Measurements from ENCODE around the gene GFER. TPM values are rescaled to one million over a fixed set of nuclear protein-coding genes. Genes with fewer than 3 reads are reported as not detected.

The GFER gene
- polyA plus RNA-seq, 1 donor (not counting 4 experiments of a cell fraction or from before 2014, with no cell fraction given) = 12.0 TPM

DNA sequence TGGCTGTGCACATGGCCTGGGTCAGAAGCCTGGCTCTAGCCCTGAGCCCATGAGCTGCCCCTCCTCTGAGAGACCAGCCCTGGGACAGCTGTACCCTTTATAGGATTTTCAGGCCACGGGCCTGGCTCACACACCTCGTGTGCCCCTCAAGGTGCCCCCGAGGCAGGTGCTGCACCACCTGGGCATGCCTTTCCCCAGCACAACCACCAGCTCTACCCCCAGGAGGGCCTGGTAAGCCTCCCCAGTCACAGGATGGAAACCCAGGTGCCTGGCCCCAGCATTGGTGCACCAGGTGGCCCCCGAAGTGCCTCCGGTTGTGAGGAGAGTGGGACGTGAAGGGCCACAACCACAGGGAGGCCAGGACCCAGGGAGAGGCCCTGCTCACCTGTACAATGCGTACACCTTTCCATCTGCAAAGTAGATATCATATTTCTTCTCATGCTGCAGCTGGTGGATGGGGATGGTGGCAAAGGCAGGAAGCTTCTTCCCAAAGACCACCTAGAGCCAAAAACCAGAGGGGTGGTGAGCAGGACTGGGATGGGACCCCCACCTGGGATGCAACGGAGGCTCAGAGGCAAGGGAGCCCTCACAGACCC is 19.3 kb downstream of the GFER start:
- H3K4me2 ChIP-seq (ENCODE audit: control insufficient read depth, extremely low read depth, insufficient read depth, low read depth, low read length) = no peak overlapping the region
- DNase-seq (ENCODE audit: low read depth, low spot score) (no peak), FAIRE-seq (no peak)
- no peak overlapping the region for H2AFZ ChIP-seq (ENCODE audit: control insufficient read depth, low read length)
- no peaks in the 10 kb centered on the region for H3K9me3 ChIP-seq (ENCODE audit: control insufficient read depth, low read depth, low read length)
- dilution Hi-C loops (cut with MboI; ENCODE audit: extremely low pct_ligation_motif_present, low sequenced_read_pairs) = no loop called here
- H3K9ac ChIP-seq (ENCODE audit: control insufficient read depth, extremely low read depth, insufficient read depth, low read length) = no peak overlapping the region
- TF ChIP-seq, protein P1, sequence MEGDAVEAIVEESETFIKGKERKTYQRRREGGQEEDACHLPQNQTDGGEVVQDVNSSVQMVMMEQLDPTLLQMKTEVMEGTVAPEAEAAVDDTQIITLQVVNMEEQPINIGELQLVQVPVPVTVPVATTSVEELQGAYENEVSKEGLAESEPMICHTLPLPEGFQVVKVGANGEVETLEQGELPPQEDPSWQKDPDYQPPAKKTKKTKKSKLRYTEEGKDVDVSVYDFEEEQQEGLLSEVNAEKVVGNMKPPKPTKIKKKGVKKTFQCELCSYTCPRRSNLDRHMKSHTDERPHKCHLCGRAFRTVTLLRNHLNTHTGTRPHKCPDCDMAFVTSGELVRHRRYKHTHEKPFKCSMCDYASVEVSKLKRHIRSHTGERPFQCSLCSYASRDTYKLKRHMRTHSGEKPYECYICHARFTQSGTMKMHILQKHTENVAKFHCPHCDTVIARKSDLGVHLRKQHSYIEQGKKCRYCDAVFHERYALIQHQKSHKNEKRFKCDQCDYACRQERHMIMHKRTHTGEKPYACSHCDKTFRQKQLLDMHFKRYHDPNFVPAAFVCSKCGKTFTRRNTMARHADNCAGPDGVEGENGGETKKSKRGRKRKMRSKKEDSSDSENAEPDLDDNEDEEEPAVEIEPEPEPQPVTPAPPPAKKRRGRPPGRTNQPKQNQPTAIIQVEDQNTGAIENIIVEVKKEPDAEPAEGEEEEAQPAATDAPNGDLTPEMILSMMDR (optimal IDR thresholded peaks at IDR 0.05 in 1 of 3, IDR thresholded peaks at IDR 0.05 in 1 of 3, conservative IDR thresholded peaks at IDR 0.05 in 1 of 3; ENCODE audit: extremely low read depth in 1 of 3, insufficient read depth in 2 of 3, low read length in 3 of 3) = no peak
- TF ChIP-seq EZH2 (IDR thresholded peaks at IDR 0.05; ENCODE audit: low read length) = no peak
- peaks cover 68% of the 10 kb centered on the region for H3K79me2 ChIP-seq (ENCODE audit: control insufficient read depth, insufficient read depth, low read length)
- H3K4me1 ChIP-seq (ENCODE audit: control insufficient read depth, extremely low read depth, insufficient read depth, low read length) = peaks cover 27% of the 10 kb centered on the region
- H3K9me1 ChIP-seq (ENCODE audit: control insufficient read depth, extremely low read depth, insufficient read depth, low read length) = no peaks in the 10 kb centered on the region
- no peaks in the 10 kb centered on the region for H3K27me3 ChIP-seq (ENCODE audit: control insufficient read depth, extremely low read depth, insufficient read depth, low read length)
- no peak overlapping the region for H3K27ac ChIP-seq (ENCODE audit: control insufficient read depth, insufficient read depth, low read length)
- H4K20me1 ChIP-seq (ENCODE audit: control insufficient read depth, extremely low read depth, insufficient read depth, low read length) = peaks cover 58% of the 10 kb centered on the region
- H3K36me3 ChIP-seq (ENCODE audit: control insufficient read depth in 2 of 2, extremely low read depth in 1 of 2, insufficient read depth in 2 of 2, low read length in 2 of 2) = peaks cover 31 to 71% of the 10 kb centered on the region in 2 experiments
- no peak overlapping the region for H3K4me3 ChIP-seq (ENCODE audit: control insufficient read depth in 2 of 3, extremely low read depth in 1 of 3, insufficient read depth in 2 of 3, low read depth in 1 of 3, low read length in 3 of 3)

DNA sequence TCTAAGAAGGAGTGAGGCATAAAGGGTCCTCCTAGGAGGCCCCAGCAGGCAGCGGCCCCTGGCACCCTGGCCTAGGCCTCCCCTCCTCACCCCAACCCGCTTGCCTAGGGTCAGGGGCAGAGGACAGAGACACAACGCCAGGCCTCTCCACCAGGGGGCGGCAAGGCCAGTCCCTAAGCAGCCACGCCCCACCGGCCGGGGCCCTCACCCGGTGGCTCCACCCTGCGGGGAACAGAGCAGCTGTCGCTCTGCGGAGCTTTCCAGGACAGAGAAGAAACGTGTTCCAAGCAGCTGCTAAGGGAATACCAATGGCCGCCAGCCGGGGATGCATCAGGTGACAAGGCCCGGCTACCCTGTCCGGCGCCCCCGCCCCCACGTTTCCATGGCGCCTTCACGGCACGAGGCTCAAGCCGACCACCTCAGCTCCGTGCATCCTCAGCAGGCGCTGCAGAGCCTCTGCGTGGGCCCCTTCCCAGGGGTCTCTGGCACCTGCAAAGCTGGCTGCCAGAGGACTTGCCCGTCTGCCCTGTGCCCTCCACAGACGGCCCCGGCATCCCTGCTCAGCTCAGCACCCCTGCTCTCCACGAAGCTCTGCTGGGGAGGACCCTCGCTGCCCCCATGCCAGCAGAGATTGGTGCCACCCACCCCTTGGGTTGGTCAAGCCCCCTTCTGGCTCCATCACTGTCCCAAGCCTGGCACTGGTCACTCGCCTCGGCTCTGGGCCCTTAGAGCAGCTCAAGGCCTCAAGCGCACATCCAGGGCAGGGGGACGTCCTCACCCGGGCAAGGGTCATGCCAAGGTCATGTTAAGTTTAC is 20.0 kb downstream of the GFER start:
- Histone ChIP-seq H3K36me3 (ENCODE audit: control insufficient read depth in 2 of 2, extremely low read depth in 1 of 2, insufficient read depth in 2 of 2, low read length in 2 of 2) (peaks cover 27 to 74% of the 10 kb centered on the region in 2 experiments), H3K4me2 (ENCODE audit: control insufficient read depth, extremely low read depth, insufficient read depth, low read depth, low read length) (no peak overlapping the region)

More for the DNA sequence above, 20.0 kb downstream of the GFER start:
- dilution Hi-C loops (cut with MboI; ENCODE audit: extremely low pct_ligation_motif_present, low sequenced_read_pairs) = no loop called here
- Histone ChIP-seq H3K9ac (ENCODE audit: control insufficient read depth, extremely low read depth, insufficient read depth, low read length) (no peak overlapping the region), H3K4me1 (ENCODE audit: control insufficient read depth, extremely low read depth, insufficient read depth, low read length) (peaks cover 29% of the 10 kb centered on the region), H3K79me2 (ENCODE audit: control insufficient read depth, insufficient read depth, low read length) (peaks cover 75% of the 10 kb centered on the region), H2AFZ (ENCODE audit: control insufficient read depth, low read length) (no peak overlapping the region), H4K20me1 (ENCODE audit: control insufficient read depth, extremely low read depth, insufficient read depth, low read length) (peaks cover 58% of the 10 kb centered on the region), H3K9me1 (ENCODE audit: control insufficient read depth, extremely low read depth, insufficient read depth, low read length) (no peaks in the 10 kb centered on the region), H3K4me3 (ENCODE audit: control insufficient read depth in 2 of 3, extremely low read depth in 1 of 3, insufficient read depth in 2 of 3, low read depth in 1 of 3, low read length in 3 of 3) (no peak overlapping the region), H3K27me3 (ENCODE audit: control insufficient read depth, extremely low read depth, insufficient read depth, low read length) (no peaks in the 10 kb centered on the region), H3K27ac (ENCODE audit: control insufficient read depth, insufficient read depth, low read length) (no peak overlapping the region), H3K9me3 (ENCODE audit: control insufficient read depth, low read depth, low read length) (no peaks in the 10 kb centered on the region)
- FAIRE-seq (no peak), DNase-seq (ENCODE audit: low read depth, low spot score) (no peak)
- TF ChIP-seq EZH2 (IDR thresholded peaks at IDR 0.05; ENCODE audit: low read length) = no peak
- TF ChIP-seq, protein P1 (optimal IDR thresholded peaks at IDR 0.05 in 1 of 3, IDR thresholded peaks at IDR 0.05 in 1 of 3, conservative IDR thresholded peaks at IDR 0.05 in 1 of 3; ENCODE audit: extremely low read depth in 1 of 3, insufficient read depth in 2 of 3, low read length in 3 of 3) = peak; percentile 89 to 98 (median 94)

Measured in keratinocyte (primary cell).